Ishikawa (cell line): ENCODE data around the gene COG2.

Source experiments
- FOXM1 ChIP-seq: IDR thresholded peaks from 2 replicates; pipeline ENCODE4 v1.6.1; 2012; ENCODE audit warnings: low read depth, borderline replicate concordance
- TF ChIP-seq, protein P1 (sequence below): IDR thresholded peaks from 2 replicates; pipeline ENCODE4 v1.6.1; 2012; ENCODE audit warnings: low read depth, mild to moderate bottlenecking

DNA sequence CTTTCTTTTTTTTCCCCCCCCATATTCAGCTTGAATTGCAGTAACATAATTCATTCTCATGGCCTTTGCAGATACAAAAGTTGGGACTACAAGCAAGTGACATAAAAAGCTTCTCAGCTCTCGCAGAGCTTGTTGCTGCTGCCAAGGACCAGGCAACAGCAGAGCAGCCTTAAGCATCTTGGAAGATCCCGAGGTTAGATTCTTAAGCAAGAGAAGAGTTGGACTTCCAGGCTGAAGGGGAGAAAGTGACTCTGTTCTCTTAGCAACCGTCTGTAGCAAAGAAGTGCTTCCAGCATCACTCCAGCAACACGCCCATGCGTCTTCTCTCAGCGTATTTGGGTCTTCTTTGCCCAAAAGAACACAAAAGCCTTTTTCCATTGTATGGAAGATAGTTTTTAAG, 50.9 kb downstream of the COG2 start:
- TF ChIP-seq, protein P1, sequence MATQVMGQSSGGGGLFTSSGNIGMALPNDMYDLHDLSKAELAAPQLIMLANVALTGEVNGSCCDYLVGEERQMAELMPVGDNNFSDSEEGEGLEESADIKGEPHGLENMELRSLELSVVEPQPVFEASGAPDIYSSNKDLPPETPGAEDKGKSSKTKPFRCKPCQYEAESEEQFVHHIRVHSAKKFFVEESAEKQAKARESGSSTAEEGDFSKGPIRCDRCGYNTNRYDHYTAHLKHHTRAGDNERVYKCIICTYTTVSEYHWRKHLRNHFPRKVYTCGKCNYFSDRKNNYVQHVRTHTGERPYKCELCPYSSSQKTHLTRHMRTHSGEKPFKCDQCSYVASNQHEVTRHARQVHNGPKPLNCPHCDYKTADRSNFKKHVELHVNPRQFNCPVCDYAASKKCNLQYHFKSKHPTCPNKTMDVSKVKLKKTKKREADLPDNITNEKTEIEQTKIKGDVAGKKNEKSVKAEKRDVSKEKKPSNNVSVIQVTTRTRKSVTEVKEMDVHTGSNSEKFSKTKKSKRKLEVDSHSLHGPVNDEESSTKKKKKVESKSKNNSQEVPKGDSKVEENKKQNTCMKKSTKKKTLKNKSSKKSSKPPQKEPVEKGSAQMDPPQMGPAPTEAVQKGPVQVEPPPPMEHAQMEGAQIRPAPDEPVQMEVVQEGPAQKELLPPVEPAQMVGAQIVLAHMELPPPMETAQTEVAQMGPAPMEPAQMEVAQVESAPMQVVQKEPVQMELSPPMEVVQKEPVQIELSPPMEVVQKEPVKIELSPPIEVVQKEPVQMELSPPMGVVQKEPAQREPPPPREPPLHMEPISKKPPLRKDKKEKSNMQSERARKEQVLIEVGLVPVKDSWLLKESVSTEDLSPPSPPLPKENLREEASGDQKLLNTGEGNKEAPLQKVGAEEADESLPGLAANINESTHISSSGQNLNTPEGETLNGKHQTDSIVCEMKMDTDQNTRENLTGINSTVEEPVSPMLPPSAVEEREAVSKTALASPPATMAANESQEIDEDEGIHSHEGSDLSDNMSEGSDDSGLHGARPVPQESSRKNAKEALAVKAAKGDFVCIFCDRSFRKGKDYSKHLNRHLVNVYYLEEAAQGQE = no peak
- no peak for TF ChIP-seq FOXM1
